HG02938 (cell line): ENCODE measurements around the gene BBS9.

Experiments used
- ATAC-seq: cut with Tn5 transposase; IDR thresholded peaks from one replicate; pipeline ENCODE4 v1.9.1; 2021; ENCODE audit warnings: mild to moderate bottlenecking, moderate library complexity; ENCODE audit not compliant: unreplicated experiment

BBS9 gene

GRCh38 chr7:33590916-33591315 lies 461.6 kb downstream of the BBS9 start:
- no peak for ATAC-seq

- ATAC-seq, result no peak
These were observed 462.1 kb downstream of the BBS9 start for GRCh38 chr7:33591490-33591889.

GRCh38 chr7:33592718-33593117 lies 463.4 kb downstream of the BBS9 start:
- ATAC-seq, result no peak

GRCh38 chr7:33593611-33594010 lies 464.2 kb downstream of the BBS9 start:
- no peak for ATAC-seq

- no peak for ATAC-seq
These were observed 467.3 kb downstream of the BBS9 start for GRCh38 chr7:33596686-33597085.

- ATAC-seq, result no peak
These were observed 467.8 kb downstream of the BBS9 start for GRCh38 chr7:33597181-33597580.

GRCh38 chr7:33601101-33601500 lies 471.7 kb downstream of the BBS9 start:
- no peak for ATAC-seq

GRCh38 chr7:33601884-33602283 lies 472.5 kb downstream of the BBS9 start:
- ATAC-seq, result no peak

- ATAC-seq, result no peak
These were observed 474.7 kb downstream of the BBS9 start for GRCh38 chr7:33604056-33604455.

GRCh38 chr7:33610918-33611317 lies 481.6 kb downstream of the BBS9 start:
- no peak for ATAC-seq

GRCh38 chr7:33612442-33612841 lies 483.1 kb downstream of the BBS9 start:
- no peak for ATAC-seq

GRCh38 chr7:33614357-33615117 lies 485.2 kb downstream of the BBS9 start:
- no peak for ATAC-seq

- ATAC-seq, result no peak
These were observed 487.4 kb downstream of the BBS9 start for GRCh38 chr7:33616752-33617151.

GRCh38 chr7:33619264-33619663 lies 489.9 kb downstream of the BBS9 start:
- ATAC-seq, result no peak

GRCh38 chr7:33623267-33623666 lies 493.9 kb downstream of the BBS9 start:
- no peak for ATAC-seq

GRCh38 chr7:33624215-33624614 lies 494.9 kb downstream of the BBS9 start:
- no peak for ATAC-seq

GRCh38 chr7:33626869-33627268 lies 497.5 kb downstream of the BBS9 start:
- no peak for ATAC-seq

- no peak for ATAC-seq
These were observed 498.4 kb downstream of the BBS9 start for GRCh38 chr7:33627741-33628140.

- ATAC-seq, result no peak
These were observed 499.5 kb downstream of the BBS9 start for GRCh38 chr7:33628894-33629293.

GRCh38 chr7:33630359-33630758 lies 501.0 kb downstream of the BBS9 start:
- ATAC-seq, result no peak

- ATAC-seq, result no peak
These were observed 503.0 kb downstream of the BBS9 start for GRCh38 chr7:33632322-33632721.

GRCh38 chr7:33632840-33633525 lies 503.6 kb downstream of the BBS9 start:
- ATAC-seq, result no peak

- ATAC-seq, result no peak
These were observed 505.2 kb downstream of the BBS9 start for GRCh38 chr7:33634606-33635005.
